GM19467 (cell line): ENCODE data around the gene COPA.

Source experiments
- ATAC-seq: cut with Tn5 transposase; IDR thresholded peaks from one replicate; pipeline ENCODE4 v1.9.1; 2021; ENCODE audit warnings: mild to moderate bottlenecking, moderate library complexity; ENCODE audit not compliant: unreplicated experiment

Gene COPA

DNA sequence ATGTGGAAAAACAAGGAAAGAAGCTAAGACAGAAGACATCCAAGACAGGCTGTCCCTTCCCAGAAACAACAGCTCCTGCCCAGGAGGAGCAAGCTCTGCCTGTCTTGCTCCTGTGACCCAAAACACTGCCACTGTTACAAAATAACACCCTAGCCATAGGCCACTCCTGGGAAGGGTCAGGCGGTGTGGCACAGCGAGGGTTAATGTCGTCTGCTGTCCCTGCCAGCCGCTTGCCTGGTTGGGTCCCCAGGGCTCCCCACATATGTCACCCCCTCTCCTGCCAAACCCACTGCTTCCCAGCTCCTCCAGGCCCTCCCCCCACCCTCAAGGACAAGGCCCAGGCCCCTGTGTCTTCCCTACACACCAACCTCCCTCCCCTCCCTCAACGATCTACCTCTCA is 20.0 kb upstream of the COPA start:
- ATAC-seq: no peak

DNA sequence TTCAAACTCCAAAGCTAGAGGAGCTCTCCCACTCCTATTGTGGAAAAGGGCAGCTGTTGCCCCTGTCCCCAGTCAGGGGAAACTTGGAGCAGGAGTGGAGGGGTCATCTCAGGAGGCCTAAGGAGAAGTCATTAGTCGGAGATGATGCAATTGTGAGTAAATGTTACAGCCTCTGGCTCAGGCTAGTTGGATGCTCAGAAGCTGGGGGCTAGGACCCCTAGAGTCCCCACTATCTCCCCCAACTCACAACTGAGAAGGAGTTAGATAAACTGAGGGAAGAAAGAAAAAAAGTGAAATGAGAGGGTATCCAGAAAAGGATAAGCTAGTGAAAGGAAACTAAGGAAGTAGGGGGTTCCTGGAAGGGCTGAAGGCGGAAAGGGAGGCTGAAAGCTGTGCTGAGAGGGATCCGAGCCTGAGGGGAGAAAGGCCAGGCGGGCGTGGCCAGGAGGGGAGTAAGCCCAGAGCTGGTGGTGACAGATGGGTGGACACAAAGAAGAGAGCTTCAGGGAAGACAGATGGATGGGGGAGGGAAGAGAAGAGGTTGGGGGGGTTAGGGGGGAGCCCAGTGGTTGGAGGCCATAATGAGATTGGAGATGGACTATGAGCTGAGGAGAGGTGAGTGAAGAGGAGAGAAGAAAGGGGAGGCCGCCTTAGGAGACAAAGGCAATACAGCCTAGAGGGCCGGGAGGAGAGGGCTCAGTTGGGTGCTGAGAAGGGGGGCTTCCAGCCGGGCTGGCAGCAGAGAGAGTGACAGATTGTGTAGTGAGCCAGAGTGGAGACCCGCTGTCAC is 19.3 kb upstream of the COPA start:
- ATAC-seq: no peak

DNA sequence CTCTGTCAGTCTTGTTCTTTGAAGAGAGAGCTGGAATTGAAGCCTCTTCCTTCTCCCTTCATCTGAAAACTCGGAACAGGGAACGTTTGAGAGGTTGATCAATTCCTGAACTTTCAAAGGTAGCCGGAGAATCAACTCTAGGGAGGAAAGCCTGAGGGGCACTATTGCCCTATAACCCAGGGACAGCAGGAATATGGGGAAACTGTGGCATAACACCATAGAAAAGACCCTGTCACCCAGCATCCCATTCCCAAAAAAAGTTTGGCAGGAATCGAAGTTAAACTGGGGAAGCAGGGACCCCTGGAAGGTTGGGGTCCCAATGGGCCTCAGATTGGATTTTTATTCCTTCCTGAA is 18.7 kb upstream of the COPA start:
- ATAC-seq: no peak

DNA sequence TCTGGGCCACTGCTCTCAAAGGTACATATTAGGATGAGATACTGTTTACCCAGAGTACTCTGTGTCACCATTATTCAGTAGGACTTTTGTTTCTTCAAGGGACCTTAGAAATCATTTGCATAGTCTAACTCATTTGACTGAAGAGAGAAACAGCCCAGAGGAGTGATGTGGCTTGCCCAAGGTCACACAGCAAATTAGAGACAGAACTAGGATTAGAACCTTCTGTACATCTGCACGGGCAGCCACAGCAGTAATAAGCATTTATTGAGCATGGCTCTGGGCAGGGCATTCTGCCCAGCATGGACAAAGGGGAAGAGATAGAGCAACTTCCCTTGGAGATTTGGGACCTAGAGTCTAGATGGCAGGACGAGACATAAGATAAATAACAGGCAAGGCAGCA is 18.1 kb upstream of the COPA start:
- no peak for ATAC-seq

DNA sequence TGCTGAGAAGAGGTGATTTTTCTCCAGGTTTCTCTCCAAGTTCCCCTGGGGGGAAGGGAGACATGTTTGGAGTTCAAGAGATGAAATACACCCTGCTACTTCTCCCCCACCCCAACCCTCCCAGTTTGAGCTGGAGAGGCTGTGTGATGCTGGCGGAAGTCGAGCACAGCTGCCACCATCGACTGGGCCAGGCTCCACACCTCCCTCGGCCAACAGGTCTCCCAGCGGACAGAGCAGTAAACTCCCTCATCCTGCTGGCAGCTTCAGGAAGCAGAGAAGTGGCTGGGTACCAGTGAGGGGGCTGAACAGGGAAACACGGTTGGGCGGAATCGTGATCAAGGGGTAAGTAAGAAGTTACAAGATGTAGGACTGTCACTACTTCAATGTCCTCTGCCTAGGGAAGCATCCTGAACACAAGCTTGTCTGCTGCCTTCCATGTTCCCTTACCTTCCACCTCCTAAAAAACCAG is 17.2 kb upstream of the COPA start:
- no peak for ATAC-seq

DNA sequence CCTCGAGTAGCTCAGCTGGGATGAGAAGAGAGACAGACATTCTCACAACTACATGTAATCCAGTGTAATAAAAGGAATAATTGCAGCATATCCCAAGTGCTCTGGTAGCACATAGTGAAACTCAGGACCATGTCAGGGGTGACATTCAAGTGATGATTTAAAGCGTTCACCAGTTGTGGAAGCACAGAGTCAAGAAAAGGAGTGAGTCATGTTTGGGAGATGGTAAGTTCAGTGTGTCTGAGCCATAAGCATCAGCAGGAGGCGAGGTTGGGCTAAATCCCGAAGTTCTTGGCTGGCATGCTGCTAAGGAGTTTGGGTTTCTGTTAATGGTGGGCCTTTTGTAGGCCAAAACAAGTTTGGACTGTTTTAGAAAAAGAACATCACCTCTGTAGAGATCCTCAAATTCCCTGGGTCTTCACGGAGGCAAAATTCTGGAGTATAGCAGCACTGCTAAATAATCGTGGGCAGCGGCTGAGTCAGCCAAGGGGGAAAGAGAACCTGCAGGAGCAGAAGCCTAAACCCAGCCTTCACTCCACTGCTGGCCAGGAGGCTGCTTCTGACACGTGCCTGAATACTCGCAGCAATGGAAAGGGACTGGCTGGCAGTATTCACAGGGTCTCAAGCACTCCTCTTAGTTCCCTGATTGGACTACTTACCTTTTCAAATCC is 16.6 kb upstream of the COPA start:
- ATAC-seq: no peak

DNA sequence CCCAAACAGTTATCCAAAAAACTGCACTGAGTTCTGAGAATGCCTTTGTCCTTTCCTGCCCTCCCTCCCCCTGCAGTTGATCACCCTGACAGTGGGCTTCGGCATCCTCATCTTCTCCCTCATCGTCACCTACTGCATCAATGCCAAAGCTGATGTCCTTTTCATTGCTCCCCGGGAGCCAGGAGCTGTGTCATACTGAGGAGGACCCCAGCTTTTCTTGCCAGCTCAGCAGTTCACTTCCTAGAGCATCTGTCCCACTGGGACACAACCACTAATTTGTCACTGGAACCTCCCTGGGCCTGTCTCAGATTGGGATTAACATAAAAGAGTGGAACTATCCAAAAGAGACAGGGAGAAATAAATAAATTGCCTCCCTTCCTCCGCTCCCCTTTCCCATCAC is 15.0 kb upstream of the COPA start:
- ATAC-seq: no peak

DNA sequence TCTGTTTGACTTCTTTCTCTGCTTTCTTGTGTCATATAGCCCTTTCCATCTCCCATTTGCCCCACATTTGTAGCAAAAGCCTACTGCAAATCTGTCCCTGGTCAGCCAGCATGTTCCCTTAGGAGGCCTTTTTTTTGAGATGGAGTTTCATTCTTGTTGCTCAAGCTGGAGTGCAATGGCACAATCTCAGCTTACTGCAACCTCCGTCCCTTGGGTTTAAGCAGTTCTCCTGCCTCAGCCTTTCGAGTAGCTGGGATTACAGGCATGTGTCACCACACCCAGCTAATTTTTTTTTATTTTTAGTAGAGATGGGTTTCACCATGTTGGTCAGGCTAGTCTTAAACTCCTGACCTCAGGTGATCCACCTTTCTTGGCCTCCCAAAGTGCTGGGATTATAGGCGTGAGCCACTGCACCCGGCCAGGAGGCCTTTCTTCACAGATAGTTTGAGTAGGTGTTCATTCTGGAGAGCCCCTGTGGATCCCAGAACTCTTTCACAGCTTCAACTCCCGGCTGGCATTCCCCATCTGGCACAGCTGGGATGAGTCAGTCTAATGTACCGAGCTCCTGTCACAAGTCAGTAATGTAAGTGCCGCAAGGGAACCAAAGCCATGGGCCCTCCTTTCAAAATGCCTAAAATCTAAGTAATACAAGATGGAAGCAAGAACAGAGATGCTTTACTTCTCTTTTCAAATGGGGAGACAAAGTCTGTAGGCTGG is 14.4 kb upstream of the COPA start:
- ATAC-seq: no peak

DNA sequence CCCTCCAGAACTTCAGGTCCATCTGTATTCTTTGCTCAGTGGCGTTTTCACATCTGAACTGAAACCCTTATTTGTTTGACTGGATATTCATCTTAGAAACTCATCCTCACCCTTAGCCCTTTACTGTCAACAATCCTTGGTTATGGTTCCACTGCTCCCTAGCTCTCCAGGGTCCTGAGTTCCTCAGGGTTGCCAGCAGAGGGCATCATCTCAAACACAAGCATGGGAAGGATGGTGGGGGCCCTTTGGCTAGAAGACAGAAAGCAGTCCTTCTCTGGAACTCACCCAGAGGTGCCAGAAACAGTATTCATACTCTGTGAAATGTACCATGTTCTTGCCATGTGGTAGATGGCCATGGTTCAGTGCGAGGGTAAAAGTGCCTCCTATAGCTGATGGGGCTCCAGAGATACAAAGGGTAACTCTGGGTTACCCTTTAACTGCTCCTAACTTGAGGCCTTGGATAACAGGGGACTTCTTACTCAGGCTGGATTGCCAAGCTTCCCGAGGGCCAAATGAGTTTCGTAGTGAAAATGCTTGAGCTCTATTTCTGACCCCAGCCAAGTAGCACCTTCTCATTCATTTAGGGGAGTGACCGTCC is 11.4 kb upstream of the COPA start:
- ATAC-seq: no peak

DNA sequence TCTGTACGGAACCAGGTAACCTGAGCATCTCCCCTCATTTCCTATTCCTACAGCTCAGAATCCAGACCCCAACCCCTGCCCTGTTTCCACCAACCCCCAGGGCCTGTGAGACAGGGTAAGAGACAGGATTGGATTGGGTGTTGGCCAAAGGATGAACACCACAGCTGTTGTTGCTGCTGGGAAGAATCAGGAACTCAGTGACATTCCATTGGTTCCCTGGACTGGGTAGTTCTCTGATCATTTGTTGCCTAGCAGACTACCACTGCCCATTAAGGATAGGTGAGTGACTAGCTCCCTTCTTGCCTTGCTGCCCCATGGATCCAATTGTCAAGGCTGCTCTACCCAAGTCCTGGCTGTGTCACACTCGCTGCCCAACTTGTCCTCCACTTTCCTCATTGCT is 10.2 kb upstream of the COPA start:
- ATAC-seq: no peak

DNA sequence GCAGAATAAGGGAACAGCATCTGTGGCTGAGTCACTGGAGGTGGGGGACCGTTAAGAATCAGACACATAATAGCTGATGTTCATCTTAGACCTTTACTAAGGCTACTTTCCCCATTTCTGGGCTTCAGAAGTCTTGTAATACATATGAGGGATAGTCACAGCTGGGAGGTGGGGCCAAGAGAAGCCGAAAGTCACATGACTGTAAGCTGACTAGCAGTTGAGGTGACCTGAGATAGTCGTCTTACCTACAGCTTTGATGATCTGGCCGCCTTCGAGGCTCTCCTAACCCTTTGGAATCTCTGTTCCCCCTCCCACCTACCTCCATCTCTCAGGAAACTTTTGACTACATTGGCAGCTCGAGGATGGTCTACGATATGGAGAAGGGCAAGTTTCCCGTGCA is 9.5 kb upstream of the COPA start:
- no peak for ATAC-seq

DNA sequence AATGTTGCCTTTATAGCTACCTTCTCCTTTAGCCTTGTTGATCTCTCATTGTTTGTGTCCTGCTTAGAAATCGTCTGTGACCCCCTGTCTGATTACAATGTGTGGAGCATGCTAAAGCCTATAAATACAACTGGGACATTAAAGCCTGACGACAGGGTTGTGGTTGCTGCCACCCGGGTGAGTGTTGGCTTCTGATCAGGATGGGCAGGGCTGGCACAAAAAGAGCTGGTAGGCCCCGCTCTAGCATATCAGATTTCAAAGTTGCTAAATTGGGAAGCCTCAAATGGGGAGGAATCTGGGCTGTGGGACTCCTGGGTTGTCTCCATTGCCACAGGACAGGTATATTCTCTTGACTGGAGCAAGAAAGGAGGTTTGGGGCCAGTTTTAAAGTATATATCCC is 8.6 kb upstream of the COPA start:
- no peak for ATAC-seq

DNA sequence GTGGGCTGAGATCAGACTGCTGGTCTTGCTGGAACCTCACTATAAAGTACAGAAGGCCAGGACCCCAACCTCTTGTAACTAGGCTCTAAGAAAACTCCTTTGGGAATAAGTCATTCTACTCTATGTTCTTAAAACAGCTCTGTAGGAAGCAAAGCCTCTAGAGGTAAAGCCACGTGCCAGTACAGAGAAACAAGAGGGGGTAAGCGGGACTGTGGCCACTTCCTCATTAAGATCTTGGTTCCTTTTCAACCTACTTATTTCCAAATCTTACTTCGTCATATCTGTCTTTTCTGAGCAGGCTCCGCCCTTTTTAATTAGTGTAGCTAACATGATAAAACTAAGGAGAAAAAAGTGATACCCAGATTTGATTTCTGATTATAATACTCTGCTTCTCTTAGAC is 3.9 kb upstream of the COPA start:
- ATAC-seq: no peak

DNA sequence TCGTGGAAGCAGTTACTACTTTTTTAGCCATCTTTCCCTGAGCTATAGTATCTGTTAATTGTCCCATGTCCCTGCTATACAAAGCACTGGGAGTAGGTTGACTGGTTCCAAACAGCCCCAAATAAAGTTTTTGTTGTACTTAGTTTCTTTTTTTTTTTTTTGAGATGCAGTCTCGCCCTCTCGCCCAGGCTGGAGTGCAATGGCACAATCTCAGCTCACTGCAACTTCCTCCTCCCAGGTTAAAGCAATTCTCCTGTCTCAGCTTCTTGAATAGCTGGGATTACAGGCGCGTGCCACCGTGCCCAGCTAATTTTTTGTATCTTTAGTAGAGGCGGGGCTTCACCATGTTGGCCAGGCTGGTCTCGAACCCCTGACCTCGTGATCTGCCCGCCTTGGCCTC is 3.4 kb upstream of the COPA start:
- ATAC-seq: no peak

DNA sequence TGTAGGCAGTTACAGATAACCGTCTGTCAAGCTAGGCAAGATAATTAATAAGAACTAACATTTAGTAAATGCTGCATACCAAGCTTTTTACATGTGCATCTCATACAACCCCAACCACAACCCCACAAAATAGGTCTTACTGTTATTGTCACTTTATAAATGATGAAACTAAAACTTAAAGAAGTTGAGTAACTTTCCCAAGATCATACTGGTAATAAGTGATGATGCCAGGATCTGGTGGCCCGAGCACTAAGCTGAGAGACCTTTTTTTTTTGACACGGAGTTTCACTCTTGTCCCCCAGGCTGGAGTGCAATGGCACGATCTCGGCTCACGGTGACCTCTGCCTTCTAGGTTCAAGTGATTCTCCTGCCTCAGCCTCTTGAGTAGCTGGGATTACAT is 1.9 kb upstream of the COPA start:
- ATAC-seq: no peak

DNA sequence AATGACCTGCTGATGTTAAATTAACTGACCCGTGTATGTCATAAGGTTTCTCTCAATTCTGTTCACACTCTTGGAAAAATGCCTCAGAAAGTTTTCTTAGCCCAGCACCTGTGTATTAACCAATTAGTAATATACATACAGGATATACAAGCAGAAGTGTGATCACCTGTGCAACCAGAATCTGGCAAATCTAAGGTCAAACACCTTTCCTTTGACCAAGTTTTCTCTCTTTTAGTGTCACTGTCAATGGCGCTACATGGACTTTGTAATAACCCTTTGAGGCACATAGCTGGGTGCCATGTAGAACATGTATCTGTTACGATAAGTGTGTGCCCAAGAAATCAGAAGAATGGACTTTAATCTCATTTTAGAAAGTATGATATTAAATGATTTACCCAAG is 1.2 kb upstream of the COPA start:
- no peak for ATAC-seq

DNA sequence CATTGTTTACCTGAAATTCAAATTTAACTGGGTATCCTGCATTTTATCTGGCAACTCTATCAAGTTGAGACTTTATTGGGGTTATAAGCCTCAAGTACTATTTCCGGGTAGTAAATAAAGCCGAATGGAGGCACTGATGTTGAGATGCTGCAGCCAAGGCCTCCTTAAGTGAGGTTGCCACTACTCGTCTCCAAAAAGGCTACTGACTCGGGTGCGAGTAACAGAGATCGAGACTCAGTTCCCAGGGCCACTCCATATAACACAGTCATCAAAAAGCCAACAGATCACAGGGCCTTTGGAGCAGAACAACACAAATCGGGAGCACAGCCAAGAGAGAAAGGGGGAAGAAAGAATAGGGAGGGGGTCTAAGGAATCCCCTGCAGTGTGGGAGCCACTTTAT is 524 bp downstream of the COPA start:
- no peak for ATAC-seq

DNA sequence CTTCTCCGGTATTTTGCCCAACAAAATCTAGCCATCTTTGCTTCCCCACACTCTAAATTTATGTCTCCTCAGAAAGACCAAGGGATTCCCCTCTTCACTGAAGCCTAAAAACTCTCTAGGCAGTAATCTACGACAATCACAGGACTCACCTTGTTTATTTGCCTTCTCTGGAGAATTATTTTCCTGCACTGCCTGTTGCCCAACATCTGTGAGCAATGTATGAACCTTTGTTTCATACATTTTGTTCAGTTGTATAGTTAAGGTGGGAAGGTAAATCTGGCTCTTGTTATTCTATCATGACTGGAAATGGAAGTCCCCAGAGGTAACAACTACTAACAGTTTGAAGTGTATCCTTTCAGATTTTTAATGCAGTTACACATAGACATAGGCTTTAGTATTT is 2.2 kb downstream of the COPA start:
- no peak for ATAC-seq

DNA sequence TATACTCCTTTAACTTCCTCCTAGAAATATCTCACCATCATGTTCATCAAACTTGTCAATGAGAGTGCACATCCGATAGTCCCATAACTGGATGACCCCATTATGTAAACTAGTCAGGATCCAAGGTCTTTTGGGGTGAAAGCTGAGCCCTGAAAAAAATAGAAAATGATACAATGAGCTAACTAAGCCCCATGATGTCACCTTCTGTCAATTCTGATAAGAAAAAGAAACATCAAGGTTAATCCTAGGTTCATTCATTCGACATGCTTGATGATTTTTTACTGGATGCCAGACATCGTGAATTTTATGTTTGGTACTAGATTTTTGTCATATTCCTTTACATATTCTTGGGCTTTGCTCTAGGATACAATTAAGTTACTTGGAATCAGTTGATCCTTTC is 2.9 kb downstream of the COPA start:
- ATAC-seq: no peak

DNA sequence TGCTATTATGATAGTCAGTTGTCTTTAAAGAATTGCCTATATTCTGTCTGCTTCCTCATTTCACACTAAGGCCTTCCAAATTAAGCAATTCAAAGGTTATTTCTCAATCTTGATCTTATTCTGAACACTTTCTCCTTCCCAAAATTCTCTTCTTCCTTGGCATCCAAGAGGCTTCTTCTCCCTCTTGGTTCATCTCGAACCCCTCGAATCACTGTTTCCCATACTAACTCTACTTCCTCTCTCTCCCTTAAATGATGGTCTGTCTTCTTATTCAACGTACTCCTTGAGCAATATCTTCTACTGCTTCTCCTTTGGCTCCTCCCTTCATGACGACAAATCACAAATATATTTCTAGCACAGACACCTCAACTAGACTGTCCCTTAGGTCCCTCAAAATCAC is 4.5 kb downstream of the COPA start:
- no peak for ATAC-seq

DNA sequence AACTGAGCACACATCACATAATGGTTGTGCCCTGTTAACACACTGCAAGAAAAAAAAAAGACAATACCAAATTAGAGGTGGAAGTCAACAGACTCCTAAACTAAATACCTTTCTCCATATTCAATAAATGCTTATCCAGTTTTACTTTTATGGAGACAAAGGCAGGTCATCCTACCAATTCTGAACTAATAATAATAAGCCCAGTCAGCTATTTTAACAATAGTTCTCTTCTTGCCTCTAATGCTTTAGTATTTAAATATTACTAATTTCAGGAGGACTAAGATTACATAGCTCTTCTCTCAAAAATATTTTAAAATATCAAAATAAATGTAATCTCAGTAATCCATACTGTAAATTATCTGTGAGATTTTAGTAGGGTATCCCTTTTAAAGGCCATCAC is 10.5 kb downstream of the COPA start:
- no peak for ATAC-seq

DNA sequence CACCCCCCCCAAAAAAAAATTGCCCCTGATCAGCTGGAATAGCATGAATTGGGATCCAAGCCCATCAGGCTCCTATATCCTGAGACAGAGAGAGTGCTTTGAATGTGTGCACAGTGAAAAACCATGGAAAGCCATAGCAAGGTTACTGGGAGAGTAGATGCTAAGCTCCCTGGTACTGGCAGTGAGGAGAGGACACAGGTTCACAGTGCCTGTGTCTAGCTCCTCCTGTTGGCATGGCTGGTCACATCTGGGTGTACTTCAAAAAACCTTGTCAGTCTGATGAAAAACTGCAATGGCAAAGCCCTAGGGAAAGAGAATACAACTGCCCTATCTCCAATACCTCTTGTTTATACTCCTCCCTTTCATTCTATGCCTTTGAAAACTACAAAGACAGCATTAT is 12.9 kb downstream of the COPA start:
- ATAC-seq: no peak
